Measurements from ENCODE around the gene ABHD2.
"Not testable (repeated sequence)": the region's sequence is repeated elsewhere in the genome, so short reads cannot be mapped to it uniquely, and the experiment has no call there.

Gene ABHD2

DNA sequence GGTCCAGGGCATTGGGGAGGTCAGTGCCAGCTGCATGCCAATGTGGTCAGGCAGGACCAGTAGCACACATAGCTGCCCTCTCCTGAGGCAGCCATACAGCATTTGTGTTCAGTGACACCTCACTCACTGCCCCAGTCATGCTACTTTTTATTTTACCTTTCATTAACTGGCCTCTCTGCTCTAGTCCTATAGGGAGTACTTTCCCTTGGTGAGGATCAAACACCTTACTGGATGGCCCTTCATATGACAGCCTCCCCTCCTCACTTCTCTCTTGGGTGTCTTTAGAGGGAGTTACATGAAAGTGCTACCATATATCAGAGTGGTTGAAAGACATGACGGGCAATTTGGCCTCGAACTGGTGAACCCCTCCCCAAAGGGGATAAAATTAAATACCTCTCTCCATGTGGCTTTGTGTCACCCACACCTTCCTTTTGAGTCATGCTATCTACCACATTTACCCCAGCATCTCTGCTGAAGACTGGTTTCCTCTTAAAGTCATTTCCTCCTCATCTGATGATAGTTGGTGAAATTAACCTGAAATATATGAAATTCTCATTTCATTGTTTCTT is 115.5 kb downstream of the ABHD2 start:
- intact Hi-C loops (cut with DNase I), result no loop called here
- peak in 1 of 10 donors; percentile 15 for DNase-seq

DNA sequence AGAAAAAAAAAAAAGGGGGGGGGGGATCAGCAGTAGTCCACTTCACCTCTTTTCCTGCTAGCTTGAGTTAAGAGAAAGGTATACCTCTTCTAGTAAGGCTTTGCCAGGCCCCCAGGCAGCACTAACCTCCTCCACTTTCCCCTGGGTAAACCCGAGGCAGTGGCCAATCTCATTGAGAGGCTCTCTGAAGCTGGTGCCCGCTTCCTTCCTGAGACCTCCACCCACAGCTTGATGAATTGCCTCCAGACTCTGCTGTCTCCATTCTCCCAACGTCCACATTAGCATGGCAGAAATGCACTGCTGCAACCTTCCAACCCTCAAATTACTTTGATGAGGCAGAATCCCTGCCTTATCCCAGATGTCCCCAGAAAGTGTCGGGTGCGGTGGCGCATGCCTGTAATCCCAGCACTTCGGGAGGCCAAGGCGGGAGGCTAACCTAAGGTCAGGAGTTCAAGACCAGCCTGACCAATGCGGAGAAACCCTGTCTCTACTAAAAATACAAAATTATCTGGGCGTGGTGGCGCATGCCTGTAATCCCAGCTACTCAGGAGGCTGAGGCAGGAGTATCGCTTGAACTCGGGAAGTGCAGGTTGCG is 117.8 kb downstream of the ABHD2 start:
- peak in 1 of 10 donors; percentile 45 for DNase-seq
- intact Hi-C loops (cut with DNase I), result loop anchor here (5.0 kb wide), 1 partner anchor 36 kb away; the partner anchor contains the start of gene FANCI

DNA sequence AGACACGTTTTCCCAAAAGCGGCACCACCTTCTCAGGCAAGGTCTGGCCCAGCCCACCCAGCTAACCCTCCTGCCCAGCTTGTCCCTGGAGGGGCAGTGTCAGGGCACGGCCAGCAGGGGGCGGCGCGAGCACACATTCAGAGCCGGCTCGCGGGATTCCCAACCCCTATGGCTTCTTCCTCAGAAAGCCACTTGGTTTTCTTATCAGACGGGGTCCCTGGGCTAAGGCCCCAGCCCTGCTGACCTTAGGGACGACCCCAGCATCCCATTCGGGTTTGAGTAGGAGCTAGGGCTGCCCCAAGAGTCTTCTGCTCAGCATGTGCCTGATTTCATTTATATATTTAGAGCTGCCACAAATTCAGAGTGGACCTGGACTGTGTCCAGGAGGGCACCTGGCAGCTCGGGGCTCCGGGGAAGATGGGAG is 118.7 kb downstream of the ABHD2 start:
- intact Hi-C loops (cut with DNase I), result loop anchor here (1.0 to 5.0 kb wide), 2 partner anchors 35 to 93 kb away; partner anchors contain the start of gene FANCI
- DNase-seq, result peak; percentile 55 to 97 (median 82)

DNA sequence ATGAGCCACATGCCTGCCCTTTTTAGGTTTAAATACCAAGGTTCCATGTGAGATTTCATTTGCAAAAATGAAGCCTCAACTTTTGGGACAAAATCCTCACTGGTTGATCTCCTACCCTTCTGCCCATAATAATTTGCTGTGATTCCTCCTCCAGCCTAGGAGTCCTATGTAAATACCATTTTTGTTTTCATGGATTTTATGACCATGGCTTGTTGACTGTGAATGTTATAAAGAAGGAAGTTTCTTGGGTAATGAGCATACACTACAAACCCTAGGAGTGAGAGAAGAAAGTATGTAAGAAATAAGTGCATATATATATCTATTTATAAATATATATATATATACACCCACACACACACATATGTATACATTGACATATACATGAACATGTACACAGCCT is 120.0 kb downstream of the ABHD2 start:
- no peak for DNase-seq
- intact Hi-C loops (cut with DNase I), result loop anchor here (5.0 kb wide), 1 partner anchor 34 kb away; the partner anchor contains the start of gene FANCI

DNA sequence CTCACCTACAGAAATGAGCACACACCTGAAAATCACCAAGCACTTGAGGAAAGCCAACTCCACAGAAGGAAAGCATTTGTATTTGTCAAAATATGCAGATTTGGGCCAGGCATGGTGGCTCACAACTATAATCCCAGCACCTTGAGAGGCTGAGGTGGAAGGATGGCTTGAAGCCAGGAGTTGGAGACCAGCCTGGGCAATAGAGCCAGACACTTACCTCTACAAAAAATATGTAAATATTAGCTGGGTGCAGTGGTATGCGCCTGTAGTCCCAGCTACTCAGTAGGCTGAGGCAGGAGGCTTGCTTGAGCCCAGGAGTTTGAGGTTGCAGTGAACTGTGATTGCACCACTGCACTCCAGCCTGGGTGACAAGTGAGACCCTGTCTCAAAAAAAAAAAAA is 120.8 kb downstream of the ABHD2 start:
- DNase-seq, result no peak
- intact Hi-C loops (cut with DNase I), result loop anchor here (5.0 kb wide), 1 partner anchor 33 kb away; the partner anchor contains the start of gene FANCI

DNA sequence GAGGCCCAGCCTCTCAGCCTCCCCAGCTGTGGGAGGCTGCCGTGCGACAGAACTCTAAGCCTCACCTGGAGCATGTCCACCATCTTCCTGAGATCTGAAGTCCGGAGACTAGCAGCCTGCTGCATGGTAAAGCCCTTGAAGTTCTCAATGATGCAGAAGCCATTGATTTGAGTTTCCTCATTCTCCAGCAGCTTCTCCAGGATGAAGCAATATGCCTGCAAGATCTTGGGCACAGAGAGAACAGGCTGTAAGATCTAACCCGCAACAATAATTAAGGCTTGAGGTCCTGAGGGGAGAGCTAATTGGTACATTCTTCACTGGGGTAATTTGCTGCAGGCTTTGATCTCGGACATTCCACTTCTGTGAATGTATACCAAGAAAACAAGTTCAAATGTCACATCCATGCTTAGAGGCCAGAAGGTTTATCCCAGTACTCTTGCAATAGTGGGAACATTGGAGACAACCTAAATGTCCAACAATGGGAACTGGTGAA is 123.5 kb downstream of the ABHD2 start:
- no peak for DNase-seq
- intact Hi-C loops (cut with DNase I), result loop anchor here (10.0 kb wide), 1 partner anchor 213 kb away; no protein-coding TSS in a partner anchor

DNA sequence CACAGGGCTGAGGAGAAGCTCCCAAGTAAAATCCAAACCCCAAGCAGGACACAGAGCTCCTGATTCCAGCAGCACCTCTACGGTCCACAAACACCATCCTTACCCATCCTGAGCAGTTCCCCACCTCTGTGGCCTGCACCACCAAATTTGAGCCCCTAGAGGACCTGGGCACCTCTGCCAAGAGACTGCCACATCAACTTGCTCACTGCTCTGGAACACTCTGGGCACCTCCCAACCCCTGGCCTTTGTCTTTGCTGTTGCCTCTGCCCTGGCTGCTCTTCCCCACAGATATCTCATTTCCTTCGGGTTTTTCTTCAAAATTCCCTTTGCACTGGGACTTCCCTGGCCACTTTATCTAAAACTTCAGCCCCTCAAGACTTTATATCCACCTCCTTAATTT is 127.4 kb downstream of the ABHD2 start:
- DNase-seq, result no peak
- intact Hi-C loops (cut with DNase I), result loop anchor here (10.0 kb wide), 1 partner anchor 209 kb away; no protein-coding TSS in a partner anchor

DNA sequence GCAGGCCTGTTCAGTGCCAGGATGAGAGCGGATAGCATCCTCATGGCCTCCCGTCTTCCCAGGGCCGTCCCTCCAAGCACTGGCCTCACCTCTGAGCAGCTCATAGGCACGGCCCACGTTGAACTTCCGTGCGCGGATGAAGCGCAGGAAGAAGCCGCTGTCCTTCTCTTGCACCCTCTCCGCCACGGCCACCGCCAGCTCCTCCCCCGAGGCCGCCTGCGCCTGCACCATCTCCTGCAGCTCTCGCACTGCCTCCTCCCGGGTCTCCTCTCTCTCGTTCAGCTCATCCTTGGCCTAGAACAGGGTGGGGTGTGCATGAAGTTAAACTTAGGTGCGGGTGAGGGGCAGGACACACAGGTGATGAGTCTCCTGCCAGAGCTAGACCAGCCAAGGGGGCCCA is 128.8 kb downstream of the ABHD2 start:
- DNase-seq, result no peak
- intact Hi-C loops (cut with DNase I), result loop anchor here (10.0 kb wide), 1 partner anchor 208 kb away; no protein-coding TSS in a partner anchor

DNA sequence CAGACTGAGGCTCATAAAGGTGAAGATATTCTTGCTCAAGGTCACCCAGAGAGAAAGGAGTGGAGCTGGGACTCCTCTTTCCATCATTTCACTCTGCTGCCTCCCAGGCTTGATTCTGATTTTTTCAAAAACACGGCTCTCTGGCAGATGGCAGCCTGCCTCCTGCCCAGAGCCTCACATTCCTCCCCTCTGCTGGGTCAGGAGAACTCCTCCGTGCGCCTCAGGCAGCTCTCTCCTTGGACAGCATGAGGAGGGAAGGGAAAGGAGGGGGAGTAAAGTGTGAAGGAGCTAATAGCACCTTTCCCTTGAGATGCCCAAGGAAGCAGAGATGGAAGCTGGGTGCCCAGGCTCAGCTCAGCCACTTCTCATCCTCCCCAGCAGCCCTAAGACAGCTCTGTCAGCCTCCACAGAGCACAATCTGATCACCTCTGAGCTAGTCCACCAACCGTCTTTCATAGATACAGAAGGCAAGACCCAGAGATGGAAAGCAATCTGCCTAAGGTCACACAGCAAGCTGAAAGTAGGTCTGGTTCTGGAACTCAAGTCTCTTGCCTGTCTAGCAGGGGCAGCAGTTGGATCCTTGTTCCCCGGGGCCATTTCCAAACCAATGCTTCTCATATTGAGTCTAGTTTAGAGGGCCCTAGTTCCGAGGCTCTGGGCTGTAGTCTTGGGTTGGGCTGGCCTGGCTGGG is 129.6 kb downstream of the ABHD2 start:
- peak in 2 of 10 donors; percentile 73 to 87 for DNase-seq
- intact Hi-C loops (cut with DNase I), result loop anchor here (10.0 kb wide), 1 partner anchor 207 kb away; no protein-coding TSS in a partner anchor

DNA sequence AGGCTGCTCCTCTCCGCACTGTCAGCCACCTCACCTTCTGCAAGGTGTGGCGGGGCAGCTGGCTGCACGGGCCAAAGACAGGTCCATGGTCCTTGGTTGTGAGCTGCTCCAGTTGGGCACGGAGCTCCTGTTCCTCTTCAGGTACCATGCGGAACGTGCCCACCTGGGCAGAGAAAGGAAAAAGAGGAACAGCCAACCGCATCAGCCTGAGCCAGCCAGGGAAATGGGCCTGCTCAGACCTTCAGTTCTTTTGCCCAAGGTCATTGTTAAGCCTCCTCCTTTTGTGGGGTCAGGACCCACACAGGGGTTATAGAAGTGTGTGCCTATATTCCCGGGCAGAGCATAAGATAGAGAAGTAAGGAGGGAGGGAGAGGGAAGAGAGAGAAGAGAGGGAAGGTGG is 130.3 kb downstream of the ABHD2 start:
- DNase-seq, result no peak
- intact Hi-C loops (cut with DNase I), result loop anchor here (10.0 kb wide), 1 partner anchor 206 kb away; no protein-coding TSS in a partner anchor

DNA sequence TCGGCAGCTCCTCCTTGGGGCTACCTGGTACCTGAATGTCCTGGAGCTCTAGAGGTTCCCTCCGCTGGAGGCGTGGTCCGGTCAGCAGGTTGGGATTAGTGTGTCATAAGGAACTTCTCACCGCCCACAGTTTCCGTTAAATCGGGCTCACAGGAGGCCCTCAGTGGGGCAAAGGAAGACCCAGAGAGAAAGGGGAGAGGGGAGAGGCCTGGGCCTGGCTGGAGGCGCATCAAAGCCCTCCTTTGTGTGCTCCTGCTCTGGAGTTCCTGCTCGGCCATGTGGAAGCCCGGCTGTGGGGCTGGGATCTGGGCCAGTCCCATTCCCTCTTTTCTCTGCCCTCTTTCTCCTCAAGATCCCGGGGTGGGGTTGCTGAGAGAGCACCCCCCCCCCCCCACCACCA is 133.3 kb downstream of the ABHD2 start, which contains the start of gene RLBP1:
TSS of gene RLBP1 (minus strand) at position 37 of the 400 bp plus-strand sequence. CDS start 2,604 bp downstream, outside the sequence.
- intact Hi-C loops (cut with DNase I), result no loop called here

DNA sequence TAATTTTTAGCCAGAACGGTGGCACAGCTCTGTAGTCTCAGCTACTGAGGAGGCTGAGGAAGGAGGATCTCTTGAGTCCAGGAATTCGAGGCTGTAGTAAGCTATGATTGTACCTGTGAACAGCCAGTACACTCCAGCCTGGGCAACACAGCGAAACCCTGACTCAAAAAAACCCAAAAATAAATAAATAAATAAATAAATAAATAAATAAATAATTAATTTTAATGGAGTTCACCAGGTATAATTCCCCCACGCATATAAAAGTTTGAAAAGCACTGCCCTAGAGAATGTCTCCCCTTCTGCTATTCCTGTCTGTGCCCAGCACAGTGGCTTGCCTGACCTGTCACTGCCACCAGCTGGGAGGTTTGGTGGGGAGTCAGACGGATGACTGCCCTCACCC is 137.3 kb downstream of the ABHD2 start:
- intact Hi-C loops (cut with DNase I), result no loop called here
- DNase-seq, result no peak

More for the DNA sequence above, 133.3 kb downstream of the ABHD2 start, which contains the start of gene RLBP1:
- DNase-seq, result peak in 6 of 10 donors; percentile 35 to 90 (median 64)

DNA sequence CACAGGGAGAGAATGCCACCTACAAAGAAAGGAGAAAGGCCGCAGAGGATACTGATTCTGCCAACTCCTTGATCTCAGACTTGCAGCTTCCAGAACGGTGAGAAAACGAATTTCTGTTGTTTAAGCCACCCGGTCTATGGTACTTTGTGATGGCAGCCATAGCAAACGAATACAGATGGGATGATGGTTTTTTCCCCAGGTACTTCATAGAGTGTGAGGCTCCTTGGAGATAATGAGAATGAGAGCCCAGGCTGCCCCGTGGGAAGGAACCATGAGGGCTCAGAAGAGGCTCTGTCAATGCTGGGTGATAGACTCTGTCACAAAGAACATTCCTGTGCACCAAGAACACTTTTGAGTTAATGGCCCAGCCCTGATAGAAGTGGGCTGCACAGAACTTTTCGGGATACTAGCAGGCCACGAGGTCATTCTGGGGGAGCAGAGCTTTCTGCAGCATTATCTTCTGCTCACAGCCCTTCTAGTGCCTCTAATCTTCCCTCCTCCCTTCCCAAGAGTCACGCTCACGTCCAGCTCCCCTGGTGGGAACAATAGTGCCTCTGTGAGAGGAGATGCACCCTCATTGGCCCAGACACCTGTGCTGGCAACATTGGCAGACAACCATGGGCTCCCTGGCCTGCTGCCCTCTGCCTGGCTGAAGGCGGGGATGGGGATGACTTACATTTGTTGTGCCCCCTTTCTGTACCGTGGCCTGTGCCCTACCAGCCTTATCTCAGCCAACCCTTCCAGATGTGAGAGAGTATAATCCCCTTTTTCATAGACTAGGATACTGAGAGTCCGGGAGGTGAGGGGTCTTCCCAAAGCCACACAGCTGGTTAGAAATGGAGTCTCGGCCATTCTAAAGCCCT is 138.3 kb downstream of the ABHD2 start:
- no peak for DNase-seq
- intact Hi-C loops (cut with DNase I), result no loop called here

DNA sequence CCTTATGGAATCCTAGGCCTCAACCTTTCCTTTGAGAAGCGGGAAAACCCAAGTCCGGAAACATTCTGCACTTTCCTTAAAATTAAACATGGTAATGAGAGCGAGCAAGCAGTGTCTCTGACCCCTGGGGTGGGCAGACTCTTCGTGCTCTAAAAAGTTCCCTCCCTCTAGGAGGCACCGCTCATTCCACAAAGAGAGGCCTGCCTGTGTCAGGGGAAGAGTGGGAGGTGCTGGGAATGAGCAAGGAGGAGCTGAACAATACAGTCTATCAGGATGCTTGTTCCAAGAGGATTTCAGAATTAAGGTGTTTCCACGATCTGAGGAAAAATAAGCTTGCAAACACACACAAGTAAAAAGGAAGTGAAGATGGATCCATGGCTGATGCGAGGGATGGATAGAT is 139.2 kb downstream of the ABHD2 start:
- no peak for DNase-seq
- intact Hi-C loops (cut with DNase I), result no loop called here

DNA sequence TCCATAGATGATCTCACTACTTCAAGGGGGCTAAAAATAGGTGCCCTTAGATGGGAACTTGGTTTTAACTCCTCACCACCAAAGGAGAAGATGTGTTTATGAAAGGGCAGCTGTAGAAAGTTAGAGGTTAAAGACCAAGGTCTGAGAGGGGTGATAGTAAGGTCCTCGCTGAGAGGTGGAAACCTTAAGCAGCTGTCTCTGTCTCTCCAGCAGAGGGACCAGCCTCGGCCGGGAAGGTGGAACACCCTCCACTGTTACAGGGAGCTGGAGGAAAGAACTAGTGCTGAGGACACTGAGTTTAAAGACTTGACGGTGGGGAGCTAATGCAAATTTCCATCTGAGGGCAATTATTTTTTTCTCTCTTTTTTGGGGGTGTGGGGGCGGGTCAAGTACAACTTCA is 142.0 kb downstream of the ABHD2 start:
- no peak for DNase-seq
- intact Hi-C loops (cut with DNase I), result no loop called here

DNA sequence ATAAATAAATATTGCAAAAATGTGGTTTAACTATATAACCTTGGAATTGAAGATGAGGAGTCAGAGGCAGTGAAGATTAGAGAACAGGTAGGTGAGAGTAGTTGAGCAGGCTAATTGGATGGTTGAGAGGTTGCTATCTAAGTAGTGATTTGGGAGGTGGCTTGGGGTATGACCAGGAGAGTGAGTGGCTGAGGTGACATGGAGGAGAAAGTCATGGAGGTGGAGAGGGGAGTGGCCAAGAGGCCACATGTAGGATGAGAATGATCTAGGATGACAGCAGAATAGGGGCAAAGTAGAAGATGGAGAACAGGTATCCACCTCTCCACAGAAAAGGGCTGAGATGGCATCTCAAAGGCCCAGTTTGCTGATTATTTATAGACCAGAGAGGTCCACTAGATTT is 143.6 kb downstream of the ABHD2 start:
- intact Hi-C loops (cut with DNase I), result no loop called here
- no peak for DNase-seq

DNA sequence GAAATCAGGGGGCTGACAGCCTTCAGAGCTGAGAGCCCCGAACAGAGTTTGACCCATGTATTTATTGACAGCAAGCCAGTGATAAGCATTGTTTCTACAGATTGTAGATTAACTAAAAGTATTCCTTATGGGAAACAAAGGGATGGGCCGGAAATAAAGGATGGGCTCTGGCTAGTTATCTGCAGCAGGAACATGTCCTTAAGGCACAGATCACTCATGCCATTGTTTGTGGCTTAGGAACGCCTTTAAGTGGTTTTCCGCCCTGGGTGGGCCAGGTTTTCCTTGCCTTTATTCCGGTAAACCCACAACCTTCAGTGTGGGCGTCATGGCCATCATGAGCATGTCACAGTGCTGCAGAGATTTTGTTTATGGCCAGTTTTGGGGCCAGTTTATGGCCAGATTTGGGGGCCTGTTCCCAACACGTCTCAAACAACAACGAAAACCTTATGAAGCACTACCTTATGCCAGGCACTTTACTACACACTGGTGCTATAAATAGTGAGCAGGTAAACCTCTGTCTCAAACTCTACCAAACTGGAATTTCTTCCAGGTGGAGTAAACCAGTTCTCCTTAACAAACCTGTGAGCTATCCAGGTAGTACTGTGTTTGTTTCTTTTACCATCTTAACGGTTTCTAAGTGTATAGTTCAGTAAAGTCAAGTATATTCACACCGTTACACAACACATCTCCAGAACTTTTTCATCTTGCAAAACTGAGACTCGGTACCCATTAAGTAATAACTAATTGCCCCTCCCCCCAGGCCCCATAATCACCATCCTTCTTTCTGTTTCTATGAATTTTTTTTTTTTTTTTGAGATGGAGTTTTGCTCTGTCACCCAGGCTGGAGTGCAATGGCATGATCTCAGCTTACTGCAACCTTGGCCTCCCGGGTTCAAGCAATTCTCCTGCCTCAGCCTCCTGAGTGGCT is 151.9 kb downstream of the ABHD2 start:
- intact Hi-C loops (cut with DNase I), result loop anchor here (5.0 kb wide), 1 partner anchor 33 kb away; no protein-coding TSS in a partner anchor
- not testable (repeated sequence) for DNase-seq

DNA sequence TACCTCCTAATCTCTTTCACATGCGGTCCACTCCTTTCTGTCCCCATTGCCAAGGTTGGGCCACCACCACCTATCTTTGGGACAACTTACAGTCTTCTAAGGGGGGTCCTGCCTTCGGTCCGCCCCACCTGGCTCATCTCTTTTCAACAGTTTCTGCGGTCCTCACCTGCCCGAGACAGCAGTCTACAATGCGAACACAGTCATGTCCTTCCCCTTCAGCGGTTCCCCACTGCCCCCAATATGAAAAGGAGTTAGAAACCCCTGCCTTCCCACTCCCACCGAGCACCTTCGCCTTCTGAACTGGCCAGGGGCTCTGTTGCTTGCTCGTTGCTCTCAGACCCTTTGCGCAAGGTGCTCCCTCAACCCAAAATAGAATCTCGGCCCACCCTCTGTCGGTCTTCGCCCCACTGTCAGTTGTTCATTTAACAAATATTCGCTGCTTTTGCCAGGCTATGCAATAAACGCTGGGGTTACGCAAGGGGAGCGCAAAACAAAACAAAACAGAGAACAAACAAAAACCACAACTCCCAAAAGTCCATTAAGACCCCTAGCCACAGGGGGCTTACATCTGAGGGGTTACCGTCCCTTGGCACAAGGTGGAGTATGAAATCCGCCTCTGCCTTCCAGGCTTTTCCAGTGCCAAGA is 154.9 kb downstream of the ABHD2 start:
- peak in 1 of 10 donors; percentile 77 for DNase-seq
- intact Hi-C loops (cut with DNase I), result loop anchor here (5.0 kb wide), 1 partner anchor 36 kb away; no protein-coding TSS in a partner anchor

All from posterior cingulate gyrus (tissue), 11 donors.